ENCODE results near the gene INHBB. TPM values are rescaled to one million over a fixed set of nuclear protein-coding genes. Genes with fewer than 3 reads are reported as not detected.

The INHBB gene
- polyA plus RNA-seq, 1 donor from 2014 or later = not detected

DNA sequence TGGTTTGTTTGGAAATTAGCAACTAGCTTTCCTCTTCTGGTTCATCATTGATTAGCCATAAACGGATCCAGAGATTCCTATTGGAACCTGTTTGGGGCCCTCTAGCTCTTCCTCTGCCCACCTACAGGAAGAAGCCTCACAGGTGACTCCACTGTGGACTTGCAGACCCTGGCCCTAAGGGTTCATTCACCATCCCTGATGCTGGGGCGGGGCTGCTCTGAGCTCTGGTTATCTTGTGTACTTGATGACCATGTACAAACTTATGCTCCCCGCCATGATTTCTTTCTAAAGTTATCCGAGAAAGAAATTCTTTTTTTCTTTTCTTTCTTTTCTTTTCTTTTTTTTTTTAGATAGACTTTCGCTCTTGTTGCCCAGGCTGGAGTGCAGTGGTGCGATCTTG is 33.9 kb upstream of the INHBB start:
- H3K9ac ChIP-seq (ENCODE audit: low read length) = no peak overlapping the region
- H3K27ac ChIP-seq (ENCODE audit: low read length) = no peak overlapping the region
- no peaks in the 10 kb centered on the region for H3K9me3 ChIP-seq (ENCODE audit: low read length)
- H4K20me1 ChIP-seq (ENCODE audit: insufficient read depth) = no peaks in the 10 kb centered on the region
- no peaks in the 10 kb centered on the region for H3K9me2 ChIP-seq (ENCODE audit: insufficient read depth, low read length)
- H2AFZ ChIP-seq (ENCODE audit: low read depth, low read length) = no peak overlapping the region
- H3F3A ChIP-seq (ENCODE audit: insufficient read depth, low read length, poor library complexity, severe bottlenecking) = no peaks in the 10 kb centered on the region
- H3K79me2 ChIP-seq (replicated peaks; ENCODE audit: insufficient read depth, low read length) = no peaks in the 10 kb centered on the region
- TF ChIP-seq SMC3 (conservative IDR thresholded peaks at IDR 0.05; ENCODE audit: poor library complexity) (no peak), REST (IDR thresholded peaks at IDR 0.05; ENCODE audit: borderline replicate concordance) (no peak), EP300 (conservative IDR thresholded peaks at IDR 0.05; ENCODE audit: poor library complexity, severe bottlenecking) (no peak), RAD21 (conservative IDR thresholded peaks at IDR 0.05) (no peak), POLR2AphosphoS5 (IDR thresholded peaks at IDR 0.05) (no peak), CTCF (IDR thresholded peaks at IDR 0.05; ENCODE audit: poor library complexity, severe bottlenecking) (no peak), EZH2 (IDR thresholded peaks at IDR 0.05; ENCODE audit: borderline replicate concordance, insufficient read depth, low read length, poor library complexity, severe bottlenecking) (no peak), TAF1 (IDR thresholded peaks at IDR 0.05; ENCODE audit: low read depth) (no peak), MXI1 (conservative IDR thresholded peaks at IDR 0.05; ENCODE audit: poor library complexity, severe bottlenecking) (no peak)
- H3K4me3 ChIP-seq (ENCODE audit: low read length) = no peak overlapping the region
- no peaks in the 10 kb centered on the region for H3K36me3 ChIP-seq (ENCODE audit: insufficient read depth, low read length)
- H3K4me2 ChIP-seq (ENCODE audit: low read length) = no peak overlapping the region
- H3K27me3 ChIP-seq (ENCODE audit: insufficient read depth, low read depth, low read length) = peaks cover 5% of the 10 kb centered on the region

GRCh38 chr2:120312860-120313694 is 32.9 kb upstream of the INHBB start:
- Histone ChIP-seq H3K27me3 (ENCODE audit: insufficient read depth, low read depth, low read length) (peaks cover 5% of the 10 kb centered on the region), H3K4me3 (ENCODE audit: low read length) (peak overlapping the region; percentile 55), H3K9me3 (ENCODE audit: low read length) (no peaks in the 10 kb centered on the region), H2AFZ (ENCODE audit: low read depth, low read length) (no peak overlapping the region), H3K9ac (ENCODE audit: low read length) (no peak overlapping the region), H3K27ac (ENCODE audit: low read length) (no peak overlapping the region), H3K36me3 (ENCODE audit: insufficient read depth, low read length) (no peaks in the 10 kb centered on the region), H3K79me2 (replicated peaks; ENCODE audit: insufficient read depth, low read length) (no peaks in the 10 kb centered on the region), H3K4me2 (ENCODE audit: low read length) (no peak overlapping the region), H3K9me2 (ENCODE audit: insufficient read depth, low read length) (no peaks in the 10 kb centered on the region), H4K20me1 (ENCODE audit: insufficient read depth) (no peaks in the 10 kb centered on the region), H3F3A (ENCODE audit: insufficient read depth, low read length, poor library complexity, severe bottlenecking) (no peaks in the 10 kb centered on the region)
- TF ChIP-seq SMC3 (conservative IDR thresholded peaks at IDR 0.05; ENCODE audit: poor library complexity) = peak; percentile 87
- peak; percentile 91 for TF ChIP-seq CTCF (IDR thresholded peaks at IDR 0.05; ENCODE audit: poor library complexity, severe bottlenecking)
- peak; percentile 83 for TF ChIP-seq RAD21 (conservative IDR thresholded peaks at IDR 0.05)
- TF ChIP-seq MXI1 (conservative IDR thresholded peaks at IDR 0.05; ENCODE audit: poor library complexity, severe bottlenecking) = no peak
- TF ChIP-seq EZH2 (IDR thresholded peaks at IDR 0.05; ENCODE audit: borderline replicate concordance, insufficient read depth, low read length, poor library complexity, severe bottlenecking) = no peak

All from neural cell (in vitro differentiated cells).